Neural cell (in vitro differentiated cells): ENCODE data around the gene MAEA. TPM values are rescaled to one million over a fixed set of nuclear protein-coding genes. Genes with fewer than 3 reads are reported as not detected.

Source experiments
- H2AFZ ChIP-seq: fragments of 200-600, 300-800 bp; sonication (generic), shearing (Covaris generic); 2 replicates; pipeline ENCODE4 v1.6.0; 2014; ENCODE audit warnings: low read depth, mild to moderate bottlenecking, antibody characterized with exemption, low read length, moderate library complexity
- H3F3A ChIP-seq: fragments of 200-600 bp; shearing (Covaris generic); 2 replicates; pipeline ENCODE4 v1.6.1; 2016; ENCODE audit warnings: mild to moderate bottlenecking, moderate library complexity, mixed read lengths, antibody characterized with exemption, low read length; ENCODE audit not compliant: insufficient read depth, poor library complexity, severe bottlenecking
- H3K27ac ChIP-seq: fragments of 200-600, 300-800 bp; sonication (generic), shearing (Covaris generic); 2 replicates; pipeline ENCODE4 v1.5.1; 2014; ENCODE audit warnings: mild to moderate bottlenecking, low read length, moderate library complexity
- H3K27me3 ChIP-seq: fragments of 300-800, 200-600 bp; sonication (generic), shearing (Covaris generic); 2 replicates; pipeline ENCODE4 v1.6.0; 2014; ENCODE audit warnings: mild to moderate bottlenecking, low read depth, low read length, moderate library complexity; ENCODE audit not compliant: insufficient read depth
- H3K36me3 ChIP-seq: fragments of 300-800, 200-600 bp; sonication (generic), shearing (Covaris generic); 2 replicates; pipeline ENCODE4 v1.5.1; 2014; ENCODE audit warnings: mild to moderate bottlenecking, antibody characterized with exemption, low read length, moderate library complexity; ENCODE audit not compliant: insufficient read depth
- H3K4me2 ChIP-seq: fragments of 300-800, 200-600 bp; sonication (generic), shearing (Covaris generic); 2 replicates; pipeline ENCODE4 v1.6.0; 2014; ENCODE audit warnings: mild to moderate bottlenecking, low read length
- H3K4me3 ChIP-seq: fragments of 300-800, 200-600 bp; sonication (generic), shearing (Covaris generic); 2 replicates; pipeline ENCODE4 v1.5.1; 2014; ENCODE audit warnings: mild to moderate bottlenecking, low read length, moderate library complexity
- H3K79me2 ChIP-seq: fragments of 200-600 bp; shearing (Covaris generic); replicated peaks from 2 replicates; pipeline ENCODE4 v1.6.0; 2014; ENCODE audit warnings: mild to moderate bottlenecking, low read length, moderate library complexity; ENCODE audit not compliant: insufficient read depth
- H3K9ac ChIP-seq: fragments of 300-800, 200-600 bp; sonication (generic), shearing (Covaris generic); 2 replicates; pipeline ENCODE4 v1.6.1; 2016; ENCODE audit warnings: mild to moderate bottlenecking, low read length, mixed read lengths
- H3K9me2 ChIP-seq: fragments of 200-600 bp; shearing (Covaris generic); 2 replicates; pipeline ENCODE4 v1.6.1; 2016; ENCODE audit warnings: mild to moderate bottlenecking, low read length, mixed read lengths; ENCODE audit not compliant: insufficient read depth
- H3K9me3 ChIP-seq: fragments of 200-600, 300-800 bp; sonication (generic), shearing (Covaris generic); 2 replicates; pipeline ENCODE4 v1.6.1; 2016; ENCODE audit warnings: mild to moderate bottlenecking, mixed run types, low read length, moderate library complexity, mixed read lengths
- H4K20me1 ChIP-seq: fragments of 200-600 bp; shearing (Covaris generic); 2 replicates; pipeline ENCODE4 v1.6.1; 2016; ENCODE audit warnings: mild to moderate bottlenecking, mixed run types; ENCODE audit not compliant: insufficient read depth
- CTCF ChIP-seq: fragments of 450-650 bp; IDR thresholded peaks from 2 replicates; pipeline ENCODE4 v1.5.1; 2014; ENCODE audit warnings: antibody characterized with exemption, mild to moderate bottlenecking, moderate library complexity; ENCODE audit not compliant: poor library complexity, severe bottlenecking
- EP300 ChIP-seq: fragments of 450-650 bp; conservative IDR thresholded peaks from 2 replicates; pipeline ENCODE4 v1.6.1; 2014; ENCODE audit warnings: antibody characterized with exemption, mild to moderate bottlenecking, moderate library complexity; ENCODE audit not compliant: poor library complexity, severe bottlenecking
- EZH2 ChIP-seq: fragments of 200-600, 300-800 bp; shearing (Covaris generic), sonication (generic); IDR thresholded peaks from 2 replicates; pipeline ENCODE4 v1.6.1; 2014; ENCODE audit warnings: antibody characterized with exemption, low read length, borderline replicate concordance, mild to moderate bottlenecking; ENCODE audit not compliant: insufficient read depth, poor library complexity, severe bottlenecking
- MXI1 ChIP-seq: fragments of 450-650 bp; conservative IDR thresholded peaks from 2 replicates; pipeline ENCODE4 v1.6.1; 2014; ENCODE audit warnings: antibody characterized with exemption, mild to moderate bottlenecking; ENCODE audit not compliant: poor library complexity, severe bottlenecking
- POLR2AphosphoS5 ChIP-seq: IDR thresholded peaks from 2 replicates; pipeline ENCODE4 v1.6.1; 2012
- RAD21 ChIP-seq: fragments of 450-650 bp; conservative IDR thresholded peaks from 2 replicates; pipeline ENCODE4 v1.6.1; 2014; ENCODE audit warnings: antibody characterized with exemption, mild to moderate bottlenecking, moderate library complexity
- SMC3 ChIP-seq: fragments of 450-650 bp; conservative IDR thresholded peaks from 2 replicates; pipeline ENCODE4 v1.6.1; 2014; ENCODE audit warnings: antibody characterized with exemption, mild to moderate bottlenecking, moderate library complexity; ENCODE audit not compliant: poor library complexity
- TAF1 ChIP-seq: IDR thresholded peaks from 2 replicates; pipeline ENCODE4 v1.6.1; 2012; ENCODE audit warnings: low read depth
- polyA plus RNA-seq: library from polyadenylated mRNA; depleted of rRNA; stranded (reverse); fragments of >200 nt; gene quantifications from 2 replicates; pipeline ENCODE4 v1.2.3, GENCODE V29; 2014
- TF ChIP-seq, protein P1 (sequence below): IDR thresholded peaks from 2 replicates; pipeline ENCODE4 v1.6.1; 2012; ENCODE audit warnings: borderline replicate concordance

MAEA gene
- polyA plus RNA-seq, 1 donor from 2014 or later: 106 TPM

DNA sequence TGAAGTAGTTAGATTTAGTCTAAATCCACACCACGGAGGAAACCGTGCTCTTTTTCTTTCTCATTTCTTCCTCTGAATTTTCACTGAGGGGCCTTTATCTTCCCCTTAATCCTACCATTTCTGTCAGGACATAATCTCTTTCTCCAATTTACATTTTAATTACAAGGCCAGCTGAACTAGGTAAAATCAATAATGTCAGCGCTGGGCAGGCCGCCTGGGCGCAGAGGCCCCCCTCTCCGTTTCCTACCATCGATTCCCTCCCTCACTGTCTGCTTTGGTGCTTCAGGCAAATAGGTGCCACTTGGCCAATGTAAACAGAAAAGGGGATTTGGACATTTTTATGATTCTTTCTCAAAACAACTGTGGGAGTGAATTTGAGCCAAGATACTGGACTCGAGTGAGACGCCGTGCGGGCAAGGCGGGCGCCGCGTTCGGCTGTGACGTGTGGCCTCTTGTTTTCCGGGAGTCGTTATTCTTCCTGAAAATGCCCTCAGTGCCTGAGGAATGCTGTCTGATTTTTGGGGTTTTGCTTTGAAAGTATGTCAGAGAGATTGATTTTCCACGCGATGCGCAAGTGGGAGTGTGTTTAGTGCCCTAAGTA, 79.9 kb downstream of the MAEA start:
- no peak overlapping the region for H3K4me2 ChIP-seq
- no peak overlapping the region for H3K27ac ChIP-seq
- no peaks in the 10 kb centered on the region for H3K9me2 ChIP-seq
- H3K27me3 ChIP-seq: no peaks in the 10 kb centered on the region
- TF ChIP-seq TAF1 (no peak), CTCF (no peak), EP300 (no peak), EZH2 (no peak), RAD21 (no peak), SMC3 (no peak), POLR2AphosphoS5 (no peak), MXI1 (no peak)
- TF ChIP-seq, protein P1, sequence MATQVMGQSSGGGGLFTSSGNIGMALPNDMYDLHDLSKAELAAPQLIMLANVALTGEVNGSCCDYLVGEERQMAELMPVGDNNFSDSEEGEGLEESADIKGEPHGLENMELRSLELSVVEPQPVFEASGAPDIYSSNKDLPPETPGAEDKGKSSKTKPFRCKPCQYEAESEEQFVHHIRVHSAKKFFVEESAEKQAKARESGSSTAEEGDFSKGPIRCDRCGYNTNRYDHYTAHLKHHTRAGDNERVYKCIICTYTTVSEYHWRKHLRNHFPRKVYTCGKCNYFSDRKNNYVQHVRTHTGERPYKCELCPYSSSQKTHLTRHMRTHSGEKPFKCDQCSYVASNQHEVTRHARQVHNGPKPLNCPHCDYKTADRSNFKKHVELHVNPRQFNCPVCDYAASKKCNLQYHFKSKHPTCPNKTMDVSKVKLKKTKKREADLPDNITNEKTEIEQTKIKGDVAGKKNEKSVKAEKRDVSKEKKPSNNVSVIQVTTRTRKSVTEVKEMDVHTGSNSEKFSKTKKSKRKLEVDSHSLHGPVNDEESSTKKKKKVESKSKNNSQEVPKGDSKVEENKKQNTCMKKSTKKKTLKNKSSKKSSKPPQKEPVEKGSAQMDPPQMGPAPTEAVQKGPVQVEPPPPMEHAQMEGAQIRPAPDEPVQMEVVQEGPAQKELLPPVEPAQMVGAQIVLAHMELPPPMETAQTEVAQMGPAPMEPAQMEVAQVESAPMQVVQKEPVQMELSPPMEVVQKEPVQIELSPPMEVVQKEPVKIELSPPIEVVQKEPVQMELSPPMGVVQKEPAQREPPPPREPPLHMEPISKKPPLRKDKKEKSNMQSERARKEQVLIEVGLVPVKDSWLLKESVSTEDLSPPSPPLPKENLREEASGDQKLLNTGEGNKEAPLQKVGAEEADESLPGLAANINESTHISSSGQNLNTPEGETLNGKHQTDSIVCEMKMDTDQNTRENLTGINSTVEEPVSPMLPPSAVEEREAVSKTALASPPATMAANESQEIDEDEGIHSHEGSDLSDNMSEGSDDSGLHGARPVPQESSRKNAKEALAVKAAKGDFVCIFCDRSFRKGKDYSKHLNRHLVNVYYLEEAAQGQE: no peak
- no peak overlapping the region for H3K4me3 ChIP-seq
- no peaks in the 10 kb centered on the region for H3K79me2 ChIP-seq
- H3K9ac ChIP-seq: no peak overlapping the region
- no peak overlapping the region for H2AFZ ChIP-seq
- H3K36me3 ChIP-seq: no peaks in the 10 kb centered on the region
- no peaks in the 10 kb centered on the region for H3K9me3 ChIP-seq
- no peaks in the 10 kb centered on the region for H3F3A ChIP-seq
- no peaks in the 10 kb centered on the region for H4K20me1 ChIP-seq

- no peaks in the 10 kb centered on the region for H3K27me3 ChIP-seq
- H4K20me1 ChIP-seq: no peaks in the 10 kb centered on the region
- H3K79me2 ChIP-seq: no peaks in the 10 kb centered on the region
- H3K9me2 ChIP-seq: no peaks in the 10 kb centered on the region
- TF ChIP-seq MXI1 (no peak), POLR2AphosphoS5 (no peak)
- no peak overlapping the region for H3K9ac ChIP-seq
- no peaks in the 10 kb centered on the region for H3K9me3 ChIP-seq
- H3K36me3 ChIP-seq: no peaks in the 10 kb centered on the region
- no peak overlapping the region for H3K4me3 ChIP-seq
- H3K4me2 ChIP-seq: no peak overlapping the region
- no peak overlapping the region for H3K27ac ChIP-seq
- no peaks in the 10 kb centered on the region for H3F3A ChIP-seq
- no peak overlapping the region for H2AFZ ChIP-seq
Observed at GRCh38 chr4:1370321-1371124, 80.8 kb downstream of the MAEA start.
